Hematopoietic multipotent progenitor cell treated with erythropoietin and hydrocortisone succinate and interleukin-3 and kit ligand, for 15 days (in vitro differentiated cells): ENCODE data around the gene RACGAP1.

Experiments
- DNase-seq: peaks from one replicate; pipeline ENCODE4 v3.0.0-alpha.2; 2015; ENCODE audit warnings: low spot score

RACGAP1 gene

GRCh38 chr12:49939707-49940106 lies 85.6 kb downstream of the RACGAP1 start:
- DNase-seq: no peak

- DNase-seq: no peak
These were observed 86.0 kb downstream of the RACGAP1 start for GRCh38 chr12:49939307-49939706.
